Calu3 (cell line): ENCODE data around the gene UVSSA. TPM values are rescaled to one million over a fixed set of nuclear protein-coding genes. Genes with fewer than 3 reads are reported as not detected.

Source experiments
- BruUV-seq: library from RNA; stranded (reverse); fragments of 400-500 nt; replicated peaks from 2 replicates; lab custom pipeline; 2021; lab: Mats Ljungman, UMichigan
- CTCF ChIA-PET: fragments of 300-600 bp; sonication (Branson Sonifier 250); formaldehyde crosslinking; loops from one replicate; lab custom pipeline; 2022; ENCODE audit warnings: antibody characterized with exemption; lab: Charles Lee
- DNase-seq: peaks from one replicate; pipeline ENCODE4 v3.0.0; 2022
- H3K27ac Mint-ChIP-seq: one replicate; pipeline ENCODE4 v1.8.0; 2022; ENCODE audit warnings: mixed read lengths; ENCODE audit not compliant: unreplicated experiment
- H3K27me3 Mint-ChIP-seq: one replicate; pipeline ENCODE4 v1.8.0; 2022; ENCODE audit warnings: mixed read lengths; ENCODE audit not compliant: unreplicated experiment
- H3K36me3 Mint-ChIP-seq: one replicate; pipeline ENCODE4 v1.8.0; 2022; ENCODE audit warnings: mild to moderate bottlenecking, moderate library complexity, mixed read lengths; ENCODE audit not compliant: insufficient read depth, unreplicated experiment
- H3K4me1 Mint-ChIP-seq: one replicate; pipeline ENCODE4 v1.8.0; 2022; ENCODE audit warnings: mild to moderate bottlenecking, low read depth, mixed read lengths; ENCODE audit not compliant: unreplicated experiment
- H3K4me3 Mint-ChIP-seq: one replicate; pipeline ENCODE4 v1.8.0; 2022; ENCODE audit warnings: mild to moderate bottlenecking, low read depth, moderate library complexity, mixed read lengths; ENCODE audit not compliant: unreplicated experiment
- H3K9me3 Mint-ChIP-seq: one replicate; pipeline ENCODE4 v1.8.0; 2022; ENCODE audit warnings: low read depth, mixed read lengths; ENCODE audit not compliant: unreplicated experiment
- intact Hi-C: fragments of 100-400 bp; cut with micrococcal nuclease; formaldehyde crosslinking; loops from one replicate; pipeline ENCODE4 v1.10.0; 2022; ENCODE audit not compliant: unreplicated experiment
- total RNA-seq: library from RNA; stranded (reverse); gene quantifications from 2 replicates; pipeline ENCODE4 v1.2.3, GENCODE V29; 2022
- TF ChIP-seq, protein P1 (sequence below): fragments of 200-600 bp; IDR thresholded peaks from one replicate; pipeline ENCODE4 v1.8.0; 2022; ENCODE audit warnings: antibody characterized with exemption; ENCODE audit not compliant: unreplicated experiment

The UVSSA gene
- total RNA-seq, 1 experiment from 2014 or later, result 19.9 TPM

DNA sequence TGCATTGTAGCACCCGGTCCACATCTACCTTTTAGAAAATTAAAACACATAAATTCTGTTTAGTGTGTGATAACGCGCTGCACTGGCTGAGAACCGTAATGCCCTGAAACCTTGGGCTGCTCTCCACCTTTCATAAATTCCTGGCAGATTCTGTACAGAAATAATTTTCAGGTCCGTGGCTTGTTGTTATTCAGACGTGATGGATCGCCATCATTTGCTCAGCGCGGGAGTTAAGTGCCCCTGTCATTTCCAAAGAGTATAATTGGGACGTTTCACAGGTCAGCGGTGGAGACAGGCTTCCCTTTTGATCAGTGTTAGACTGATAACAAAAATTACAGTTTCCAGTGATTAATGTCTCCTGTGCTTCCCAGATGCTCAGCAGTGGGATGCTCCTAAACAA is 16.5 kb downstream of the UVSSA start:
- H3K27me3 Mint-ChIP-seq, result no peaks in the 10 kb centered on the region
- no peak for DNase-seq
- BruUV-seq, result no TSS peak
- H3K4me3 Mint-ChIP-seq, result no peak overlapping the region
- TF ChIP-seq, protein P1, sequence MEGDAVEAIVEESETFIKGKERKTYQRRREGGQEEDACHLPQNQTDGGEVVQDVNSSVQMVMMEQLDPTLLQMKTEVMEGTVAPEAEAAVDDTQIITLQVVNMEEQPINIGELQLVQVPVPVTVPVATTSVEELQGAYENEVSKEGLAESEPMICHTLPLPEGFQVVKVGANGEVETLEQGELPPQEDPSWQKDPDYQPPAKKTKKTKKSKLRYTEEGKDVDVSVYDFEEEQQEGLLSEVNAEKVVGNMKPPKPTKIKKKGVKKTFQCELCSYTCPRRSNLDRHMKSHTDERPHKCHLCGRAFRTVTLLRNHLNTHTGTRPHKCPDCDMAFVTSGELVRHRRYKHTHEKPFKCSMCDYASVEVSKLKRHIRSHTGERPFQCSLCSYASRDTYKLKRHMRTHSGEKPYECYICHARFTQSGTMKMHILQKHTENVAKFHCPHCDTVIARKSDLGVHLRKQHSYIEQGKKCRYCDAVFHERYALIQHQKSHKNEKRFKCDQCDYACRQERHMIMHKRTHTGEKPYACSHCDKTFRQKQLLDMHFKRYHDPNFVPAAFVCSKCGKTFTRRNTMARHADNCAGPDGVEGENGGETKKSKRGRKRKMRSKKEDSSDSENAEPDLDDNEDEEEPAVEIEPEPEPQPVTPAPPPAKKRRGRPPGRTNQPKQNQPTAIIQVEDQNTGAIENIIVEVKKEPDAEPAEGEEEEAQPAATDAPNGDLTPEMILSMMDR, result no peak
- intact Hi-C loops, result no loop called here
- no peak overlapping the region for H3K27ac Mint-ChIP-seq
- H3K9me3 Mint-ChIP-seq, result no peaks in the 10 kb centered on the region
- H3K36me3 Mint-ChIP-seq, result no peaks in the 10 kb centered on the region
- CTCF ChIA-PET, result no interaction called here
- H3K4me1 Mint-ChIP-seq, result no peaks in the 10 kb centered on the region

DNA sequence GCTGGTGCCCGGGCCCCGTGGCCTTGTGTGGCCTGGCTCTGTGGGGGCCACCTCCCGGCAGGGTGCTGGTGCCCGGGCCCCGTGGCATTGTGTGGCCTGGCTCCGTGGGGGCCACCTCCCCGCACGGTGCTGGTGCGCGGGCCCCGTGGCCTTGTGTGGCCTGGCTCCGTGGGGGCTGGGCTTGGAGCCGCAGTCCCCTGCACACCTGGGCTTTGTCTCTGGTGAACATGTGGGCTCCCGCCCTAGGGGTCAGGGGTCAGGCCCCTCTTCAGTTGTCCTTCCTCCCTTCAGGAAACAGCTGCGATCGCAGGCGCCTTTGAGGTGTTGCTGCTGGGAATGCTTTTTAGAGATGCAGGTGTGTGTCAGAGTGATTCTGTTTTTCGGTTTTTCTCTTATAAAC is 17.2 kb downstream of the UVSSA start:
- intact Hi-C loops, result no loop called here
- TF ChIP-seq, protein P1, result no peak
- Mint-ChIP-seq H3K4me1 (no peaks in the 10 kb centered on the region), H3K4me3 (no peak overlapping the region), H3K9me3 (no peaks in the 10 kb centered on the region), H3K36me3 (no peaks in the 10 kb centered on the region), H3K27me3 (no peaks in the 10 kb centered on the region), H3K27ac (no peak overlapping the region)
- no TSS peak for BruUV-seq
- no peak for DNase-seq
- CTCF ChIA-PET, result no interaction called here

DNA sequence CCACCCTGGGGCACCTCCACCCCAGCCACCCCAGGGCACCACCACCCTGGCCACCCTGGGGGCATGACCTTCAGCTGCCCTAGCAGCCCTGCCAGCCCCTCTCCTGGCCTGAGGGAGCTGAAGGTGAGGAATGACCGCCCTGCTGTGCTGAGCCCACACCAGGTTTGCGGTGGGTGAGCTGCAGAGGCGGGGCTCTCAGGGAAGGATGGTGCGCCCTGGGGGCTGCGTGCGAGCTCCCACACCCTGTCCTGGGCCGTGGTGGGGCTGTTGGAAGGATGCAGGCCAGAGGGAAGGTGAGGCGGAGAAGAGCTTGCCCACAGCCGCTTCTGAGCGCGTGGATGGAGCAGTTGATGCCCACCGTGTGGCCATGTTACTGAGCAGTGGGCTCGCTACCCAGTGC is 17.7 kb downstream of the UVSSA start:
- BruUV-seq, result no TSS peak
- CTCF ChIA-PET, result no interaction called here
- H3K4me1 Mint-ChIP-seq, result no peaks in the 10 kb centered on the region
- no peaks in the 10 kb centered on the region for H3K9me3 Mint-ChIP-seq
- intact Hi-C loops, result no loop called here
- H3K36me3 Mint-ChIP-seq, result no peaks in the 10 kb centered on the region
- H3K27me3 Mint-ChIP-seq, result no peaks in the 10 kb centered on the region
- no peak overlapping the region for H3K4me3 Mint-ChIP-seq
- TF ChIP-seq, protein P1, result no peak
- H3K27ac Mint-ChIP-seq, result no peak overlapping the region
- no peak for DNase-seq

DNA sequence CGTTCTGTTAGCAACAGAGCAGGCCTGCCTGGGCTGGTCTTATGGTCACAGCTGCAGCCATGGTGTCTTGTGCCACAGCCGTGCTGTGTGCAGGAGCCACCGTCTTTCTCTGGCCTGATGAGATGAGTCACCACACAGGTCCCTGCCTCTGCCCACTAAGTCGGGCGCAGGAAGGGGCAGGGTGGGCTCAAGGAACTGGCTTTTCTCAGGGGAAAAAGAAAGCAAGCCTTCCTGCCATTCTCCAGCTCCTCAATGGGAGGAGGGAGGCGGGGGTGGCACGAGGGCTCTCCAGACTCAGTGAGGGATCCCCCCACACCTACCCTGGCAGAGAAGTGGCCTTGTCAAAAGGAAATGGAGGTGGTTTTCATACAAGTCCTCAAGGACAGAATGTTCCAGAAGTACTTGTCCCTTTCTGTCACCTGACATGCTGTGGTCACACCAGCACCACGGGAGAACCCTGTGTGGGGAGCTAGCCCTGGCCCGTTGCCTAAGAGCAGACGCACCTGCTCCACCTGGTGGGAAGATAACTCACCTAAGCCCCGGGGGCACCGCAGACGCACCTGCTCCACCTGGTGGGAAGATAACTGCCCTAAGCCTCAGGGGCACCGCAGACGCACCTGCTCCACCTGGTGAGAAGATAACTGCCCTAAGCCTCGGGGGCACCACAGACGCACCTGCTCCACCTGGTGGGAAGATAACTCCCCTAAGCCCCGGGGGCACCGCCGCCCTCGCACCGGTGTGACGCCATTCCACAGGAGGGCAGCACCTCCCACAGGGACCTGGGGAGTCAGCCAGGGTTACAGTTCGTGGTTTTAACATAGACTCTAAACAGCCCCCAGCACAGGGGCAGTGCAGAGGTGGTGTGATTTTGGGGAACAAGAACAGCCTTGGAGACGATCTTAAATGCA is 18.5 kb downstream of the UVSSA start:
- intact Hi-C loops, result no loop called here

More for the DNA sequence above, 18.5 kb downstream of the UVSSA start:
- no TSS peak for BruUV-seq
- DNase-seq, result no peak
- H3K4me1 Mint-ChIP-seq, result no peaks in the 10 kb centered on the region
- no peak overlapping the region for H3K4me3 Mint-ChIP-seq
- TF ChIP-seq, protein P1, result no peak
- CTCF ChIA-PET, result no interaction called here
- no peaks in the 10 kb centered on the region for H3K9me3 Mint-ChIP-seq
- no peak overlapping the region for H3K27ac Mint-ChIP-seq
- no peaks in the 10 kb centered on the region for H3K27me3 Mint-ChIP-seq
- H3K36me3 Mint-ChIP-seq, result no peaks in the 10 kb centered on the region
